ENCODE data around the gene ENDOV.

Gene ENDOV

GRCh38 chr17:80470603-80471002, 55.6 kb downstream of the ENDOV start:
- no peak for DNase-seq

DNA sequence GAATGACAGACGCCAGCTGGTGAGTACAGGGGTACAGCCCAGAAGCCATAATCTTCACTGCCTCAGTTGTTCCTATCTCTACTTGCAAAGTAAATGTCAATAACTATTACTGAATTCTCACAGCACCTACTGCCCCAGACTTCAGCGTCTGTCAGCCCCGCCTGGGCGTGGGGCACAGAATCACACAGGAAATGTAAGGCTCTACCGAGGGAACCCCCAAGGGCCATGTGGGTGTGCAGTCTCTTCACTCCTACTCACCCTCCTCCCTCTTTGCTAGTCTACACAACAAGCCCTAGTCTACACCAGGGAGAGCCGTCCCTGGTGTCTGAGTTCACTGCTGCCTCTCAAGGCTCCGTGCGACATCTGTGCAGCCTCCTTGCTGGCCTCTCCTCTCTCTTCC, 57.0 kb downstream of the ENDOV start:
- DNase-seq = no peak

- DNase-seq = no peak
Measured at GRCh38 chr17:80472996-80473395, 58.0 kb downstream of the ENDOV start.

DNA sequence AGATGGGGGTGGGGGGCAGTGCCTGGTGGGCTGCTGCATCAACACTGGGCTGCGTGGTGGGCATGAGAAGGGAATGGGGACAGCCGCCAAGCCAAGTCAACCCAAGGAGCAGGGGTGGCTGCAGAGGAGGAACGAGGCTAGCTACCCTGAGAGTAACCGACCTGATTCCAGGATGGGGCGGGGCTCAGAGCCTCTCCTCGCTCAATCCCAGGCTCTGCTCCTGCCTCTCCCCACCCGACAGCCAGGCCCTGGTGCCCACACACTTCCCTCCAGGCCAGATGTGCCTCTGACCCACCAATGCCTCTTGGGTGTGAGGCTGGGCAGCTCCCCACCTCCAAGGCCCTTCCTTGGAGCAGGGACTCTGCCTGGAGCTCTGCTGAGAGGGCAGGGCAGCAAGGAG, 58.7 kb downstream of the ENDOV start:
- DNase-seq = no peak

GRCh38 chr17:80474231-80474960, 59.4 kb downstream of the ENDOV start:
- DNase-seq = no peak

DNA sequence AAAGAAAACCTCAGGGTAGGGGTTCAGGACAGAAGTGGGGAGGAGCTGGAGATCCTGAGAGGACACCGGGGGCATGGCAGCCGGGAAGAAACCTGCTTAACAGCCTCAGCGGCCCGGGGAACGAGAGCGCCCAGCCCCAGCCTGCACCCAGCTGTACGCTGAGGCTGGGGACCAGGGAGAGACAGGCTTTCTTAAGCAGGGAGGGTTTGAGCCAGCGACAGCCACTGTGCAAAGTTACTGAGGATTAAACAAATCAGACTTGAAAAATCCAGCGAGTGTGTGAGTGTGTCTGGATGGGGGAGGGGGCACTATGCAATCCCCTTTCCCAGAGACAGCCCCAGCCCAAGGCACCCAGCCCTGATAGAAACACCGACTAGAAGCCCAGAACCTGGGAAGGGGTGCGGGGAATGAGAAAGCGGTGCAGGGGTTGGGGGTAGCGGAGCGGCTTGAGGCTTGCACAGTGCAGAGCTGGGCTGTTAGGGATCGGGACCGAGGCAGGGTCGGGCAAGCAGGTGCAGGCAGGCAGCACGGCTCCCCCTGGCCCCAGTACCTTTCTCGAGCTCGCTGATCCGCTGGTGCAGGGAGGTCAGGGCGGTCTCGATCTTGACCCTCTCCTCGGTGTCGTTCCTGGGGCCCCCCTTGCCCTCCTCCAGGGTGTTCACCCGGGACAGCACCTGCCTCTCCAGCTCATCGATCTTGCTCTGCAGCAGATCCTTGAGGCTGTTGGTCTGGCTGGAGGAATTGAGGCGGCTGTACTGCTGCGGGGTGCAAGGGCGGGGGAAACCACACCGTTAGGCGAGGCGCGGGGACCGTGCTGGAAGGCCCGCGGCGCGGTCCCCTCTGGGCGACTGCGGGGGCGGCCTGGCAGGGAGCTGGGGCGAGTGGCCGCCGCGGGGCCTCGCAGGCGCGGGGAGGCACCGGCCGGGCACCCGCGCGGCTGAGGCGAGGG, 60.3 kb downstream of the ENDOV start:
- no peak for DNase-seq

GRCh38 chr17:80475910-80476876, 61.2 kb downstream of the ENDOV start, which contains the start of gene NPTX1:
NPTX1 (minus strand) TSS chr17:80476607; CDS start chr17:80476446, 161 bp downstream.
- DNase-seq = no peak

DNA sequence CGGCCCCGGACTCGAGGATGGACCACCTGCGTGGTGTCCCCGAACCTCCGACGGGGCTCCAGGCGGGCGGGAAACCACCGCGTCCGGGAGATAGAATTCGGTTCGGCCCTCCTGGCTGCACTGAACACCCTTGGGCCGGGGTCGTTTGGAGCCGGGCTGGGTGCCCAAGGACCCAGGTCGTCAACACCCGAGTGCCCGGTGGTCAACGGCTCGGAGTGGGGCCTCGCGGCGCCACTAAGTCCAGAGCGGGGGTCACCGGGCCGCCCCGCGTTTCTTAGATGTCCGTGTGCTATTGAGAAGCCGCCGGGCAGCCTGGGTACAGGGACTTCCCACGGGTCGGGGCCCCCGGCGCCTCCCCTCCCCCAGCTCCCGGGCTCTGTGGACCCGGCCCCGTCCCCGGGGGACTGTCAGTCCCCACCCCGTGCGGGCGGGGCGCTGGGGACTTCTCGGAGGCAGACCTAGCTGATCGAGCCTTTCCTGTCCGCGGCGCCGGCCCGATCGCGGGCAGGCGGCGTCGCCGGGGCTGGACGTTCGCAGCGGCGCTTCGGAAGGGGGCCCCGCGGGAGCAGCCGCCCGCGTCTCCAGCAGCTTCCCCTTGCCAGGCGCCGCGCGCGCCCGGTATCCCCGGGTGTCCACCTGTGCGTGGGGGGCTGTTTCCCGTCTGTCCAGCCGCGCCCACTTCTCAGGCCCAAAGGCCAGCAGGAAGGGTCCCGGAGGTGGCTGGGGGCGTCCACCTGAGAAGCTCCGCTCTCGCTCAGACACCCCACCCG, 62.1 kb downstream of the ENDOV start:
- DNase-seq = no peak

- no peak for DNase-seq
Measured at GRCh38 chr17:80477647-80478478, 62.9 kb downstream of the ENDOV start.

DNA sequence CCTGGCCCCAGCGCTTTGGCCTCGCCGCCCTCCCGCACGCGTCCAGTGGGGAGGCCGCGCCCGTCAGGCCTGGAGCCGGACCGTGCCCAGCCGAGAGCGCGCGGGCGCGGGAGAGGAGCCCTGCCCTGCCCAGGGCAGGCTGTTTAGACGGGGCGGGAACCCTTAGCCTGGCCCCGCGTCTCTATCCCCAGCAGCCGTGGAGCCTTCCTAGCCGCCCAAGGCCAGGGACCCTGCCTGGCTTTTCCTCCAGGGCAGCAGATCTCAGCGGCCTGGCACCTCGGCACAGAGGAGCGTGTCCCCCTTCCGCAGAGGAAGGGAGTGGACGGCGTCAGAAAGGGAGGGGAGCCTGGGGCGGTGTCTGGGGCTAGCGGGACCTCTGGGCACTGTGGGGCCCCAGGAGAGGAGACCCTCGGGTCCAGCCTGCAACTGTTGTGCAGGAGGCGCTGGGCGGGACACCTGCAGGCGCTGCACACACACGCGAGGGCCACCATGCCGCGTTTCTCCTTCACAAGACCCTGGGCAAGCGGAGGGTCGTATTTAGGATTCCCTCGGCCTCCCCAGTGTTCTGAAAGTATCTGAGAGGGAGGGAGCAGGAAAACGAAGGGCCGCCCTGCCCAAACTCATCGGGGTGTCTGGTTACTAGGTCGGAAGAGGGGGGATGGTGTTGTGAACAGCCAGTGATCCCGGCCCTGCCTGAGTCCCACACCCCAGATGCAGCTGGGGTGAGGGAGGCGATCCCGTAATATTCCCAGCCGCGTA, 63.7 kb downstream of the ENDOV start:
- DNase-seq = no peak

DNA sequence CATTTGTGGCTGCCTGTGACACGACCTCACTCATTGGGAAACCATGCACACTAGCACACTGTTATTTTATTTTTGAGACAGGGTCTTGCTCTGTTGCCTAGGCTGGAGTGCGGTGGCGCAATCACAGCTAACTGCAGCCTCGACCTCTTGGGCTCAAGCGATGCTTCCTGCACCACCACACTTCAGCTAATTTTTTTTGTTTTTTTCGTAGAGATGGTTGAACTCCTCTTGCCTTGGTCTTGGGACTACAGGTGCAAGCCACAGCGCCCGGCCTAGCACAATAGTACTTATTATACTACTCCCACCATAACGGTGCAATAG, 64.2 kb downstream of the ENDOV start:
- DNase-seq = no peak

DNA sequence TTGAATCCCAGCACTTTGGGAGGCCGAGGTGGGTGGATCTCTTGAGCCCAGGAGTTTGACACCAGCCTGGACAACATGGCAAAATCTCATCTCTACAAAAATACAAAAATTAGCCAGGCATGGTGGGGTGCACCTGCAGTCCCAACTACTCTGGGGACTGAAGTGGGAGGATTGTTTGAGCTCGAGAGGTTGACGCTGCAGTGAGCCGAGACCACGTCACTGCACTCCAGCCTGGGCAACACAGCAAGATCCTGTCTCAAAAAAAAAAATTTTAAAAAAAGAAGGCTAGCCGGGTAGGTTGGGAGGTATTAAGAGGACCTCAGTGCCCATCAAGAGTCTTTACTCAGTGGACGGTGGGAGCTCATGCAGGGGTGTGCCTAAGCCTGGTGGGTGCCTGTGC, 65.3 kb downstream of the ENDOV start:
- no peak for DNase-seq

DNA sequence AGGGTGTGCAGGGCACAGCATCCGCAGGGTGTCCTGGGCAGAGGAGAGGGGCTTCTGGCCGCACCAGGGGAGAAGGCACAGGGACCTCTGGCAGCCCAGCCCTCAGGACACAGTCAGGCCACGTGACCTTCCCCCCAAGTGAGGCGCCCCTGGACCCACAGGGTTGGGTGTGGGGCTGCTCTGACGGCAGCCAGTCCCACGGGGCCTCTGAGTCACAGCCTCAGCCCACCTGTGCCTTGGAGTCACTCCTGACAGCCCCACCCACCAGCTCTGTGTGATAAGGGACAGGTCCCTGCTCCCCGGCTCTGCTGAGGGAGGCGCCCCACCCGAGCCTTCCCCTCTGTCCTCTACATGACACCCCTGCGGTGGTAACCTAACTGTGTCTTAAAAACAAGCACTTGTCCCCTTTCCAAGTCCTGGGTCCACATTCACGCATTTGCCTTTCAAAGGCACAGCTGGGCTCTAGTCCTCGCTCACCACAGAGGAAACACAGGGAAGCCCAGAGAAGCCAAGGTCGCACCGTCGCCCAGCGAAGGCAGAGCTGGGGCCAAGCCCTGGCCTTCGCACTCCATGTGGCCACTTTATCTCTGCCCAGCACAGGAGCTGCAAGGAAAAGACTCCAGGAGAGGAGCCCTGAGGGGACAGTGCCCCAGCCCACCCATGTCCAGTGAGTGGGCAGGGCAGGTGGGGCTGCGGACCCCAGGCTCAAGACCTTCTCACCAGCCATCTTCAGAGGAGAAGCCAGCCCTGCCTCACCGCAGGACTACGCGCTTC, 66.5 kb downstream of the ENDOV start:
- DNase-seq = no peak

- no peak for DNase-seq
Measured at GRCh38 chr17:80482058-80482318, 67.0 kb downstream of the ENDOV start.

DNA sequence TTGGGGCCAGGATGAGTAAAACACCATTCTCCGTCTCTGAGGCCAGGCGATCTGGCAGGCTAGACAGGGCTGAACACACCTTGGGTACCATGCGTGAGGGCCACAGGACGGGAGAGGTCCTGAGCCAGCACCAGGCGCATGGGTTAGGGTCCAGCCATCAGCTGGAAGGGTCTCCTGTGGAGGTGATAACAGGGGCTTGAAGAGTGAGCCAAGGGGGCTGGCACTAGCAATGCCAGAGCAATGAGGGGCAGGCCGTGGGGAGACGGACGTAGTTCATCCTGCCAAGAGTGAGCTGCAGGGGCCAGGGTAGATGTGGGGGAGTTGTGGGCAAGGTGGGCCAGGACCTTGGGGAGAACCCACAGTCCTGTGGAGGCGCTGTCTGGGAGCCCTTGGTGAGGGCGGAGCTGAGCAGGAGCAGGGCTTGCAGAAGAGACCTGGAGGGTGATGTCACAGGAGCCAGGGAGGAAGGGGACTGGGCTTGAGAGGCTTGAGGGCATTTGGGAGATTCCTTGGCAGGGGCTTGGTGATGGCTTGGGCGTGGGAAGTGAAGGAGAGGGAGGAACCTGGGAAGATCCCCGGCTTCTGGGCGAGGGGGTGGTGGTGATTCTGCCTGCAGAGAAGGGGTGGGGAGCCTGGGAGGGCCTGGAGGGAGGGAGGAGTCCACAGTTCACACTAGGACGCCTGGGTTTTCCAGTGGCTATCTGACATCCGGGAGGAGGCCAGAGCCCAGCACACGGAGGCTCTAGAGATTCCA, 67.8 kb downstream of the ENDOV start:
- no peak for DNase-seq

GRCh38 chr17:80485846-80486245, 70.9 kb downstream of the ENDOV start:
- no peak for DNase-seq

GRCh38 chr17:80486692-80487091, 71.7 kb downstream of the ENDOV start:
- DNase-seq = no peak

- DNase-seq = no peak
Measured at GRCh38 chr17:80487511-80487910, 72.5 kb downstream of the ENDOV start.
